ENCODE results near the gene CNOT6. TPM values are rescaled to one million over a fixed set of nuclear protein-coding genes. Genes with fewer than 3 reads are reported as not detected.

CNOT6 gene
- total RNA-seq, 1 experiment from 2014 or later, result 20.1 TPM

GRCh38 chr5:180541710-180542109 is 47.5 kb downstream of the CNOT6 start:
- Histone ChIP-seq H3K9ac (ENCODE audit: low read length) (no peak overlapping the region), H3K4me2 (ENCODE audit: low read depth, low read length, poor library complexity, severe bottlenecking) (no peak overlapping the region), H2AFZ (ENCODE audit: low read length) (no peak overlapping the region), H3K9me2 (replicated peaks; ENCODE audit: insufficient read depth, low read length) (no peaks in the 10 kb centered on the region), H3K79me2 (ENCODE audit: low read length) (peaks cover 82% of the 10 kb centered on the region), H3K36me3 (ENCODE audit: insufficient read depth, low read length) (peaks cover 34% of the 10 kb centered on the region; the same call in 1 of the 2 replicates), H3K27me3 (ENCODE audit: low read length) (no peaks in the 10 kb centered on the region), H3K4me3 (ENCODE audit: low read length) (no peak overlapping the region), H3K9me3 (ENCODE audit: low read length) (no peaks in the 10 kb centered on the region), H3K4me1 (ENCODE audit: low read length) (peaks cover 5% of the 10 kb centered on the region), H4K20me1 (ENCODE audit: insufficient read depth, low read depth, low read length) (no peaks in the 10 kb centered on the region), H3K27ac (ENCODE audit: low read length) (no peak overlapping the region)
- no peak for DNase-seq

GRCh38 chr5:180545248-180545647 is 51.1 kb downstream of the CNOT6 start:
- H3K27me3 ChIP-seq (ENCODE audit: low read length), result no peaks in the 10 kb centered on the region
- no peaks in the 10 kb centered on the region for H3K9me2 ChIP-seq (replicated peaks; ENCODE audit: insufficient read depth, low read length)
- DNase-seq, result no peak
- no peaks in the 10 kb centered on the region; the same call in 1 of the 2 replicates for H4K20me1 ChIP-seq (ENCODE audit: insufficient read depth, low read depth, low read length)
- no peak overlapping the region for H3K9ac ChIP-seq (ENCODE audit: low read length)
- H3K27ac ChIP-seq (ENCODE audit: low read length), result no peak overlapping the region
- no peak overlapping the region for H2AFZ ChIP-seq (ENCODE audit: low read length)
- H3K79me2 ChIP-seq (ENCODE audit: low read length), result peaks cover 84% of the 10 kb centered on the region
- H3K4me3 ChIP-seq (ENCODE audit: low read length), result no peak overlapping the region
- no peak overlapping the region for H3K4me2 ChIP-seq (ENCODE audit: low read depth, low read length, poor library complexity, severe bottlenecking)
- peaks cover 28% of the 10 kb centered on the region; the same call in 1 of the 2 replicates for H3K36me3 ChIP-seq (ENCODE audit: insufficient read depth, low read length)
- H3K4me1 ChIP-seq (ENCODE audit: low read length), result peaks cover 5% of the 10 kb centered on the region
- H3K9me3 ChIP-seq (ENCODE audit: low read length), result no peaks in the 10 kb centered on the region

GRCh38 chr5:180548563-180548962 is 54.4 kb downstream of the CNOT6 start:
- H3K36me3 ChIP-seq (ENCODE audit: insufficient read depth, low read length), result peaks cover 30% of the 10 kb centered on the region; the same call in 1 of the 2 replicates
- H3K4me3 ChIP-seq (ENCODE audit: low read length), result no peak overlapping the region
- no peaks in the 10 kb centered on the region for H3K9me2 ChIP-seq (replicated peaks; ENCODE audit: insufficient read depth, low read length)
- H3K9ac ChIP-seq (ENCODE audit: low read length), result no peak overlapping the region
- no peaks in the 10 kb centered on the region for H3K27me3 ChIP-seq (ENCODE audit: low read length)
- H3K9me3 ChIP-seq (ENCODE audit: low read length), result no peaks in the 10 kb centered on the region
- no peaks in the 10 kb centered on the region; the same call in 1 of the 2 replicates for H4K20me1 ChIP-seq (ENCODE audit: insufficient read depth, low read depth, low read length)
- H3K4me1 ChIP-seq (ENCODE audit: low read length), result peaks cover 5% of the 10 kb centered on the region
- no peak overlapping the region for H3K4me2 ChIP-seq (ENCODE audit: low read depth, low read length, poor library complexity, severe bottlenecking)
- peaks cover 74% of the 10 kb centered on the region for H3K79me2 ChIP-seq (ENCODE audit: low read length)
- H3K27ac ChIP-seq (ENCODE audit: low read length), result no peak overlapping the region
- no peak overlapping the region for H2AFZ ChIP-seq (ENCODE audit: low read length)
- DNase-seq, result no peak

- Histone ChIP-seq H3K27me3 (ENCODE audit: low read length) (no peaks in the 10 kb centered on the region), H3K79me2 (ENCODE audit: low read length) (peaks cover 69% of the 10 kb centered on the region), H3K27ac (ENCODE audit: low read length) (no peak overlapping the region), H3K9me3 (ENCODE audit: low read length) (no peaks in the 10 kb centered on the region), H3K4me1 (ENCODE audit: low read length) (no peaks in the 10 kb centered on the region), H2AFZ (ENCODE audit: low read length) (no peak overlapping the region), H3K4me2 (ENCODE audit: low read depth, low read length, poor library complexity, severe bottlenecking) (no peak overlapping the region), H3K4me3 (ENCODE audit: low read length) (no peak overlapping the region), H3K9ac (ENCODE audit: low read length) (no peak overlapping the region), H3K9me2 (replicated peaks; ENCODE audit: insufficient read depth, low read length) (no peaks in the 10 kb centered on the region), H4K20me1 (ENCODE audit: insufficient read depth, low read depth, low read length) (no peaks in the 10 kb centered on the region; the same call in 1 of the 2 replicates), H3K36me3 (ENCODE audit: insufficient read depth, low read length) (peaks cover 23% of the 10 kb centered on the region; the same call in 1 of the 2 replicates)
- no peak for DNase-seq
Observed at GRCh38 chr5:180553530-180553929, 59.4 kb downstream of the CNOT6 start.

GRCh38 chr5:180555168-180555921 is 61.2 kb downstream of the CNOT6 start:
- Histone ChIP-seq H3K27me3 (ENCODE audit: low read length) (no peaks in the 10 kb centered on the region), H3K27ac (ENCODE audit: low read length) (no peak overlapping the region), H3K4me2 (ENCODE audit: low read depth, low read length, poor library complexity, severe bottlenecking) (no peak overlapping the region), H3K9ac (ENCODE audit: low read length) (no peak overlapping the region), H3K4me3 (ENCODE audit: low read length) (no peak overlapping the region), H3K36me3 (ENCODE audit: insufficient read depth, low read length) (peaks cover 19% of the 10 kb centered on the region; the same call in 1 of the 2 replicates), H3K9me3 (ENCODE audit: low read length) (no peaks in the 10 kb centered on the region), H4K20me1 (ENCODE audit: insufficient read depth, low read depth, low read length) (no peaks in the 10 kb centered on the region), H3K4me1 (ENCODE audit: low read length) (no peaks in the 10 kb centered on the region), H3K79me2 (ENCODE audit: low read length) (peaks cover 73% of the 10 kb centered on the region), H2AFZ (ENCODE audit: low read length) (no peak overlapping the region), H3K9me2 (replicated peaks; ENCODE audit: insufficient read depth, low read length) (no peaks in the 10 kb centered on the region)
- DNase-seq, result no peak

GRCh38 chr5:180557217-180557809 is 63.1 kb downstream of the CNOT6 start:
- H3K79me2 ChIP-seq (ENCODE audit: low read length), result peaks cover 86% of the 10 kb centered on the region

GRCh38 chr5:180558232-180558631 is 64.1 kb downstream of the CNOT6 start:
- DNase-seq, result no peak
- Histone ChIP-seq H3K9me3 (ENCODE audit: low read length) (no peaks in the 10 kb centered on the region), H4K20me1 (ENCODE audit: insufficient read depth, low read depth, low read length) (no peaks in the 10 kb centered on the region), H3K4me3 (ENCODE audit: low read length) (no peak overlapping the region), H3K9ac (ENCODE audit: low read length) (no peak overlapping the region), H3K4me2 (ENCODE audit: low read depth, low read length, poor library complexity, severe bottlenecking) (no peak overlapping the region), H3K9me2 (replicated peaks; ENCODE audit: insufficient read depth, low read length) (no peaks in the 10 kb centered on the region), H3K36me3 (ENCODE audit: insufficient read depth, low read length) (peaks cover 4% of the 10 kb centered on the region; the same call in 1 of the 2 replicates), H2AFZ (ENCODE audit: low read length) (no peak overlapping the region), H3K27ac (ENCODE audit: low read length) (no peak overlapping the region), H3K4me1 (ENCODE audit: low read length) (no peaks in the 10 kb centered on the region), H3K27me3 (ENCODE audit: low read length) (no peaks in the 10 kb centered on the region), H3K79me2 (ENCODE audit: low read length) (peaks cover 84% of the 10 kb centered on the region)

More at GRCh38 chr5:180557217-180557809, 63.1 kb downstream of the CNOT6 start:
- H3K4me3 ChIP-seq (ENCODE audit: low read length), result no peak overlapping the region
- H3K9me2 ChIP-seq (replicated peaks; ENCODE audit: insufficient read depth, low read length), result no peaks in the 10 kb centered on the region
- no peak overlapping the region for H3K9ac ChIP-seq (ENCODE audit: low read length)
- H3K4me1 ChIP-seq (ENCODE audit: low read length), result no peaks in the 10 kb centered on the region
- no peak for DNase-seq
- no peaks in the 10 kb centered on the region for H3K27me3 ChIP-seq (ENCODE audit: low read length)
- H3K27ac ChIP-seq (ENCODE audit: low read length), result no peak overlapping the region
- H4K20me1 ChIP-seq (ENCODE audit: insufficient read depth, low read depth, low read length), result no peaks in the 10 kb centered on the region
- no peak overlapping the region for H2AFZ ChIP-seq (ENCODE audit: low read length)
- no peaks in the 10 kb centered on the region for H3K9me3 ChIP-seq (ENCODE audit: low read length)
- peaks cover 10% of the 10 kb centered on the region; the same call in 1 of the 2 replicates for H3K36me3 ChIP-seq (ENCODE audit: insufficient read depth, low read length)
- no peak overlapping the region for H3K4me2 ChIP-seq (ENCODE audit: low read depth, low read length, poor library complexity, severe bottlenecking)

GRCh38 chr5:180563994-180564393 is 69.8 kb downstream of the CNOT6 start:
- Histone ChIP-seq H3K9ac (ENCODE audit: low read length) (no peak overlapping the region), H3K79me2 (ENCODE audit: low read length) (peaks cover 48% of the 10 kb centered on the region), H3K4me2 (ENCODE audit: low read depth, low read length, poor library complexity, severe bottlenecking) (no peak overlapping the region), H3K9me2 (replicated peaks; ENCODE audit: insufficient read depth, low read length) (no peaks in the 10 kb centered on the region), H3K9me3 (ENCODE audit: low read length) (no peaks in the 10 kb centered on the region), H2AFZ (ENCODE audit: low read length) (no peak overlapping the region), H3K36me3 (ENCODE audit: insufficient read depth, low read length) (peaks cover 38% of the 10 kb centered on the region), H3K27me3 (ENCODE audit: low read length) (no peaks in the 10 kb centered on the region), H3K4me3 (ENCODE audit: low read length) (no peak overlapping the region), H4K20me1 (ENCODE audit: insufficient read depth, low read depth, low read length) (no peaks in the 10 kb centered on the region), H3K27ac (ENCODE audit: low read length) (no peak overlapping the region), H3K4me1 (ENCODE audit: low read length) (no peaks in the 10 kb centered on the region)
- no peak for DNase-seq

All from Karpas-422 (cell line).